HepG2 (cell line): ENCODE results near the gene EXTL1. TPM values are rescaled to one million over a fixed set of nuclear protein-coding genes. Genes with fewer than 3 reads are reported as not detected.

Source experiments
- CCAR2 ChIP-seq: fragments of 200-400 bp; formaldehyde crosslinking; optimal IDR thresholded peaks from 2 replicates; pipeline ENCODE3; 2018; ENCODE audit warnings: low read depth, mild to moderate bottlenecking, low read length, moderate library complexity
- CHCHD3 ChIP-seq: sonication (generic); formaldehyde crosslinking; IDR thresholded peaks from 2 replicates; pipeline ENCODE4 v1.8.0; 2022; ENCODE audit warnings: mild to moderate bottlenecking, missing genetic modification reagents, moderate library complexity
- DRAP1 ChIP-seq: IDR thresholded peaks from 2 replicates; pipeline ENCODE4 v1.6.1; 2016; ENCODE audit warnings: missing genetic modification reagents, missing compliant biosample characterization
- FOSL1 ChIP-seq: sonication (generic); formaldehyde crosslinking; IDR thresholded peaks from 2 replicates; pipeline ENCODE4 v1.9.0; 2021; ENCODE audit warnings: missing genetic modification reagents, borderline replicate concordance
- FOXO1 ChIP-seq: sonication (generic); formaldehyde crosslinking; IDR thresholded peaks from 2 replicates; pipeline ENCODE4 v1.4.0; 2020; ENCODE audit warnings: missing genetic modification reagents
- GTF3A ChIP-seq: sonication (generic); formaldehyde crosslinking; conservative IDR thresholded peaks from 2 replicates; pipeline ENCODE4 v1.4.0; 2020; ENCODE audit warnings: mild to moderate bottlenecking, missing genetic modification reagents
- HMGXB3 ChIP-seq: sonication (generic); formaldehyde crosslinking; IDR thresholded peaks from 2 replicates; pipeline ENCODE4 v1.4.0; 2020; ENCODE audit warnings: missing genetic modification reagents, borderline replicate concordance
- MAFF ChIP-seq: IDR thresholded peaks from 2 replicates; pipeline ENCODE4 v1.6.1; 2011; ENCODE audit warnings: low read depth, low read length, improper control_type of control experiment
- MZF1 ChIP-seq: sonication (generic); formaldehyde crosslinking; IDR thresholded peaks from 2 replicates; pipeline ENCODE4 v1.8.1; 2023; ENCODE audit warnings: mild to moderate bottlenecking, missing genetic modification reagents, borderline replicate concordance
- NFKBIZ ChIP-seq: IDR thresholded peaks from 2 replicates; pipeline ENCODE4 v1.6.1; 2018; ENCODE audit warnings: missing genetic modification reagents, missing compliant biosample characterization
- PRMT3 ChIP-seq: sonication (generic); formaldehyde crosslinking; IDR thresholded peaks from 2 replicates; pipeline ENCODE4 v1.8.1; 2022; ENCODE audit warnings: low read depth, mild to moderate bottlenecking, moderate library complexity, missing genetic modification reagents, borderline replicate concordance
- RELA ChIP-seq: sonication (generic); formaldehyde crosslinking; IDR thresholded peaks from 2 replicates; pipeline ENCODE4 v1.4.0; 2020; ENCODE audit warnings: missing genetic modification reagents
- SKI ChIP-seq: fragments of 450-650 bp; IDR thresholded peaks from one replicate; pipeline ENCODE4 v1.6.1; 2018; ENCODE audit warnings: mild to moderate bottlenecking; ENCODE audit not compliant: partially characterized antibody
- SRF ChIP-seq: IDR thresholded peaks from 2 replicates; pipeline ENCODE4 v1.6.1; 2011; ENCODE audit warnings: mild to moderate bottlenecking, low read depth, low read length, moderate library complexity
- SRSF1 ChIP-seq: fragments of 200-400 bp; formaldehyde crosslinking; optimal IDR thresholded peaks from 2 replicates; pipeline ENCODE3; 2017; ENCODE audit warnings: mild to moderate bottlenecking, low read depth, low read length, moderate library complexity
- TARDBP ChIP-seq: sonication (generic); formaldehyde crosslinking; IDR thresholded peaks from 2 replicates; pipeline ENCODE4 v1.8.0; 2022; ENCODE audit warnings: mild to moderate bottlenecking, missing genetic modification reagents
- TRIM24 ChIP-seq: sonication (generic); formaldehyde crosslinking; IDR thresholded peaks from 2 replicates; pipeline ENCODE4 v1.8.0; 2022; ENCODE audit warnings: mild to moderate bottlenecking, missing genetic modification reagents
- YEATS2 ChIP-seq: sonication (generic); formaldehyde crosslinking; IDR thresholded peaks from 2 replicates; pipeline ENCODE4 v1.4.0; 2020; ENCODE audit warnings: missing genetic modification reagents, borderline replicate concordance
- ZMYM2 ChIP-seq: sonication (generic); formaldehyde crosslinking; IDR thresholded peaks from 2 replicates; pipeline ENCODE4 v1.8.0; 2022; ENCODE audit warnings: mild to moderate bottlenecking, missing genetic modification reagents
- ZNF225 ChIP-seq: sonication (generic); formaldehyde crosslinking; IDR thresholded peaks from 2 replicates; pipeline ENCODE4 v1.4.0; 2020; ENCODE audit warnings: mild to moderate bottlenecking, missing genetic modification reagents
- ZNF350 ChIP-seq: sonication (generic); formaldehyde crosslinking; IDR thresholded peaks from 2 replicates; pipeline ENCODE4 v1.4.0; 2020; ENCODE audit warnings: mild to moderate bottlenecking, low read depth, missing genetic modification reagents, borderline replicate concordance
- ZNF446 ChIP-seq: sonication (generic); formaldehyde crosslinking; IDR thresholded peaks from 2 replicates; pipeline ENCODE4 v1.5.0; 2020; ENCODE audit warnings: mild to moderate bottlenecking, missing genetic modification reagents
- ZNF460 ChIP-seq: sonication (generic); formaldehyde crosslinking; IDR thresholded peaks from 2 replicates; pipeline ENCODE4 v1.5.1; 2020; ENCODE audit warnings: missing genetic modification reagents, mild to moderate bottlenecking, borderline replicate concordance
- ZNF564 ChIP-seq: sonication (generic); formaldehyde crosslinking; IDR thresholded peaks from 2 replicates; pipeline ENCODE4 v1.8.1; 2023; ENCODE audit warnings: mild to moderate bottlenecking, missing genetic modification reagents
- ZNF772 ChIP-seq: sonication (generic); formaldehyde crosslinking; IDR thresholded peaks from 2 replicates; pipeline ENCODE4 v1.5.0; 2020; ENCODE audit warnings: mild to moderate bottlenecking, missing genetic modification reagents
- polyA plus RNA-seq, 8 experiments: library from polyadenylated mRNA; depleted of rRNA in 3 of 8; stranded (reverse) in 7 of 8; unstranded in 1 of 8; fragments of >200 nt; fragmentation: Illumina TruSeq in 4 of 8; extraction: Trizol in 4 of 8; gene quantifications; 2 replicates each; pipeline versions ENCODE4 v1.2.1 to v1.2.3, GENCODE V29; 2011 to 2016; ENCODE audit warnings: low read depth in 4 of 8, missing spikeins in 1 of 8, mixed read lengths in 1 of 8; ENCODE audit not compliant: insufficient read depth in 1 of 8
- total RNA-seq, 5 experiments: library from RNA; depleted of rRNA; stranded (reverse); fragments of >200 nt; fragmentation: Illumina TruSeq; extraction: Trizol; gene quantifications; 2 replicates each; pipeline ENCODE4 v1.2.3, GENCODE V29; 2016; ENCODE audit warnings: low read depth in 1 of 5

The EXTL1 gene
- total and polyA plus RNA-seq, 2 of the 13 experiments (the other 11 are each of a cell fraction or from before 2014, with no cell fraction given): 0.35 to 1.0 TPM

GRCh38 chr1:25997828-25998761 lies 23.5 kb upstream of the EXTL1 start, which contains the start of gene PAFAH2 (continued):
- TF ChIP-seq MAFF (0 out of 2 replicates have a peak, but pooled peaks have one; percentile 10), RELA (CRISPR knock-in tag) (peak; percentile 48; the same call in 1 of the 2 replicates), SRSF1 (no peak), NFKBIZ (CRISPR knock-in tag) (peak; percentile 78; the same call in 1 of the 2 replicates), CCAR2 (peak; percentile 97), FOXO1 (CRISPR knock-in tag) (peak; percentile 86), ZNF446 (CRISPR knock-in tag) (peak; percentile 54; the same call in 1 of the 2 replicates), ZNF225 (CRISPR knock-in tag) (0 out of 2 replicates have a peak, but pooled peaks have one; percentile 63), CHCHD3 (CRISPR knock-in tag) (no peak), ZNF772 (0 out of 2 replicates have a peak, but pooled peaks have one; percentile 36), ZNF564 (CRISPR knock-in tag) (0 out of 2 replicates have a peak, but pooled peaks have one; percentile 2), GTF3A (0 out of 2 replicates have a peak, but pooled peaks have one; percentile 54), ZNF460 (CRISPR knock-in tag) (no peak; the same call in 1 of the 2 replicates), YEATS2 (CRISPR knock-in tag) (peak; percentile 98), SRF (no peak), FOSL1 (CRISPR knock-in tag) (no peak), DRAP1 (CRISPR knock-in tag) (peak; percentile 66), ZMYM2 (no peak), TARDBP (CRISPR knock-in tag) (peak; percentile 98), SKI (peak; percentile 43), ZNF350 (CRISPR knock-in tag) (peak; percentile 87), PRMT3 (CRISPR knock-in tag) (no peak), MZF1 (no peak), TRIM24 (no peak), HMGXB3 (CRISPR knock-in tag) (peak; percentile 89; the same call in 1 of the 2 replicates)
